WTC11 (cell line): ENCODE measurements around the gene SPC24. TPM values are rescaled to one million over a fixed set of nuclear protein-coding genes. Genes with fewer than 3 reads are reported as not detected.
A peak's percentile ranks its signal among the peaks of the same experiment; 100 is the strongest.
"Not testable (repeated sequence)": the region's sequence is repeated elsewhere in the genome, so short reads cannot be mapped to it uniquely, and the experiment has no call there.

ENCODE experiments used
- ATAC-seq: fragments of 200-7000 bp; cut with Tn5 transposase; 2 replicates; pipeline ENCODE4 v1.10.0; 2021; ENCODE audit warnings: mild to moderate bottlenecking, moderate library complexity
- CTCF ChIA-PET: fragments of 300-600 bp; sonication (Branson Sonifier 250); formaldehyde crosslinking; loops from one replicate; lab custom pipeline; 2021; ENCODE audit warnings: antibody characterized with exemption; lab: Charles Lee
- POLR2A ChIA-PET: fragments of 350-600 bp; sonication (Branson Sonifier 250); formaldehyde crosslinking; loops from one replicate; lab custom pipeline; 2021; ENCODE audit warnings: antibody characterized with exemption; lab: Charles Lee
- DNase-seq: peaks from one replicate; pipeline ENCODE4 v3.0.0; 2021; ENCODE audit warnings: low spot score
- H3K27ac Mint-ChIP-seq: 2 replicates; pipeline ENCODE4 v1.8.0; 2021; ENCODE audit warnings: mixed read lengths
- H3K27me3 Mint-ChIP-seq: 2 replicates; pipeline ENCODE4 v1.8.0; 2021; ENCODE audit warnings: low read depth, mild to moderate bottlenecking, moderate library complexity, mixed read lengths
- H3K36me3 Mint-ChIP-seq: 2 replicates; pipeline ENCODE4 v1.8.0; 2021; ENCODE audit warnings: mixed read lengths
- H3K4me1 Mint-ChIP-seq: 2 replicates; pipeline ENCODE4 v1.8.0; 2022; ENCODE audit warnings: mixed read lengths
- H3K4me3 Mint-ChIP-seq: 2 replicates; pipeline ENCODE4 v1.8.0; 2021; ENCODE audit warnings: mild to moderate bottlenecking, moderate library complexity, mixed read lengths
- H3K9me3 Mint-ChIP-seq: 2 replicates; pipeline ENCODE4 v1.8.0; 2021; ENCODE audit warnings: mixed read lengths
- CBFB ChIP-seq: sonication (generic); formaldehyde crosslinking; IDR thresholded peaks from 2 replicates; pipeline ENCODE4 v1.8.1; 2022; ENCODE audit warnings: mild to moderate bottlenecking, low read depth, missing genetic modification reagents
- ESRRA ChIP-seq: sonication (generic); formaldehyde crosslinking; IDR thresholded peaks from 2 replicates; pipeline ENCODE4 v1.8.1; 2022; ENCODE audit warnings: mild to moderate bottlenecking, missing genetic modification reagents, borderline replicate concordance
- USF1 ChIP-seq: sonication (generic); formaldehyde crosslinking; IDR thresholded peaks from 2 replicates; pipeline ENCODE4 v1.8.0; 2022; ENCODE audit warnings: mild to moderate bottlenecking, missing genetic modification reagents
- ZNF532 ChIP-seq: fragments of 250-450 bp; sonication (Bioruptor Pico); IDR thresholded peaks from 2 replicates; pipeline ENCODE4 v1.9.0; 2021; ENCODE audit warnings: mild to moderate bottlenecking, borderline replicate concordance
- total RNA-seq: library from RNA; stranded (reverse); gene quantifications from 3 replicates; pipeline ENCODE4 v1.2.3, GENCODE V29; 2021
- TF ChIP-seq, protein P1 (sequence below): sonication (generic); formaldehyde crosslinking; IDR thresholded peaks from 2 replicates; pipeline ENCODE4 v1.8.1; 2023; ENCODE audit warnings: mild to moderate bottlenecking, missing genetic modification reagents
- TF ChIP-seq, protein P2 (sequence below): sonication (generic); formaldehyde crosslinking; IDR thresholded peaks from 2 replicates; pipeline ENCODE4 v1.8.0; 2022; ENCODE audit warnings: missing genetic modification reagents
- TF ChIP-seq, protein P3 (sequence below): fragments of 200-600 bp; IDR thresholded peaks from 2 replicates; pipeline ENCODE4 v1.8.0; 2022; ENCODE audit warnings: antibody characterized with exemption

SPC24 gene
- total RNA-seq, 1 experiment from 2014 or later = 62.2 TPM

DNA sequence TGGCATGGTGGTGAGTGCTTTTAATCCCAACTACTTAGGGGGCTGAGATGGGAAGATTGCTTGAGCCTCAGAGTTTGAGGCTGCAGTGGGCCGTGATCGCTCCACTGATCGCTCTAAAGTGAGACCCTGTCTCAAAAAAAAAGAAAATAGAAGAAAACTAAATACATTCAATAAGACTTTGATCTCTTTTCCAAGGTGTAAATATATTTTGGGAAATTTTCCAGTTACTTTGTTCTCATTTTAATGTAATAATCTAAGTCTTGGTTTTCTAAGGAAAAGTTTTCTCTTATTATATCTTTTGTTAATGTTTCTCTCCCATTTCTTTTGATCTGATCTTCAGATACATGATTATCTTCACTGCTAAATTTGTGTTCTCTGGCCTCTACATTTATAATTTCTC is 56.7 kb downstream of the SPC24 start (continued):
- TF ChIP-seq, protein P1, sequence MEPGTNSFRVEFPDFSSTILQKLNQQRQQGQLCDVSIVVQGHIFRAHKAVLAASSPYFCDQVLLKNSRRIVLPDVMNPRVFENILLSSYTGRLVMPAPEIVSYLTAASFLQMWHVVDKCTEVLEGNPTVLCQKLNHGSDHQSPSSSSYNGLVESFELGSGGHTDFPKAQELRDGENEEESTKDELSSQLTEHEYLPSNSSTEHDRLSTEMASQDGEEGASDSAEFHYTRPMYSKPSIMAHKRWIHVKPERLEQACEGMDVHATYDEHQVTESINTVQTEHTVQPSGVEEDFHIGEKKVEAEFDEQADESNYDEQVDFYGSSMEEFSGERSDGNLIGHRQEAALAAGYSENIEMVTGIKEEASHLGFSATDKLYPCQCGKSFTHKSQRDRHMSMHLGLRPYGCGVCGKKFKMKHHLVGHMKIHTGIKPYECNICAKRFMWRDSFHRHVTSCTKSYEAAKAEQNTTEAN (CRISPR knock-in tag) = no peak
- TF ChIP-seq ZNF532 = no peak

DNA sequence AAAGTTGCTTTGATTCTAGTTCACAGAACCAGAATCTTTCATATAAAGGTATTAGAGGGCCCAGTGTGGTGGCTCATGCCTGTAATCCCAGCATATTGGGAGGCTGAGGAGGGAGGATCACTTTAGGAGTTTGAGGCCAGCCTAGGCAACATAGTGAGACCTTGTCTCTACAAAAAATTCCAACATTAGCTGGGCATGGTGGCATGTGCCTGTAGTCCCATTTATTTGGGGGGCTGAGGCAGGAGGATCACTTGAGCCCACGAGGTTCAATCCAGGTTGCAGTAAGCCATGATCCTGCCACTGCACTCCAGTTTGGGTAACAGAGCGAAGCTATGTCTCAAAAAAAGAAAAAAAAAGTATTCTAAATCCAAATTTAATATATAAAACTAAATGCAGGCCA is 57.3 kb downstream of the SPC24 start:
- no peak for TF ChIP-seq ESRRA
- TF ChIP-seq, protein P2, sequence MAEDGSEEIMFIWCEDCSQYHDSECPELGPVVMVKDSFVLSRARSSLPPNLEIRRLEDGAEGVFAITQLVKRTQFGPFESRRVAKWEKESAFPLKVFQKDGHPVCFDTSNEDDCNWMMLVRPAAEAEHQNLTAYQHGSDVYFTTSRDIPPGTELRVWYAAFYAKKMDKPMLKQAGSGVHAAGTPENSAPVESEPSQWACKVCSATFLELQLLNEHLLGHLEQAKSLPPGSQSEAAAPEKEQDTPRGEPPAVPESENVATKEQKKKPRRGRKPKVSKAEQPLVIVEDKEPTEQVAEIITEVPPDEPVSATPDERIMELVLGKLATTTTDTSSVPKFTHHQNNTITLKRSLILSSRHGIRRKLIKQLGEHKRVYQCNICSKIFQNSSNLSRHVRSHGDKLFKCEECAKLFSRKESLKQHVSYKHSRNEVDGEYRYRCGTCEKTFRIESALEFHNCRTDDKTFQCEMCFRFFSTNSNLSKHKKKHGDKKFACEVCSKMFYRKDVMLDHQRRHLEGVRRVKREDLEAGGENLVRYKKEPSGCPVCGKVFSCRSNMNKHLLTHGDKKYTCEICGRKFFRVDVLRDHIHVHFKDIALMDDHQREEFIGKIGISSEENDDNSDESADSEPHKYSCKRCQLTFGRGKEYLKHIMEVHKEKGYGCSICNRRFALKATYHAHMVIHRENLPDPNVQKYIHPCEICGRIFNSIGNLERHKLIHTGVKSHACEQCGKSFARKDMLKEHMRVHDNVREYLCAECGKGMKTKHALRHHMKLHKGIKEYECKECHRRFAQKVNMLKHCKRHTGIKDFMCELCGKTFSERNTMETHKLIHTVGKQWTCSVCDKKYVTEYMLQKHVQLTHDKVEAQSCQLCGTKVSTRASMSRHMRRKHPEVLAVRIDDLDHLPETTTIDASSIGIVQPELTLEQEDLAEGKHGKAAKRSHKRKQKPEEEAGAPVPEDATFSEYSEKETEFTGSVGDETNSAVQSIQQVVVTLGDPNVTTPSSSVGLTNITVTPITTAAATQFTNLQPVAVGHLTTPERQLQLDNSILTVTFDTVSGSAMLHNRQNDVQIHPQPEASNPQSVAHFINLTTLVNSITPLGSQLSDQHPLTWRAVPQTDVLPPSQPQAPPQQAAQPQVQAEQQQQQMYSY (CRISPR knock-in tag) = no peak
- TF ChIP-seq USF1 (CRISPR knock-in tag) = no peak
- TF ChIP-seq, protein P3, sequence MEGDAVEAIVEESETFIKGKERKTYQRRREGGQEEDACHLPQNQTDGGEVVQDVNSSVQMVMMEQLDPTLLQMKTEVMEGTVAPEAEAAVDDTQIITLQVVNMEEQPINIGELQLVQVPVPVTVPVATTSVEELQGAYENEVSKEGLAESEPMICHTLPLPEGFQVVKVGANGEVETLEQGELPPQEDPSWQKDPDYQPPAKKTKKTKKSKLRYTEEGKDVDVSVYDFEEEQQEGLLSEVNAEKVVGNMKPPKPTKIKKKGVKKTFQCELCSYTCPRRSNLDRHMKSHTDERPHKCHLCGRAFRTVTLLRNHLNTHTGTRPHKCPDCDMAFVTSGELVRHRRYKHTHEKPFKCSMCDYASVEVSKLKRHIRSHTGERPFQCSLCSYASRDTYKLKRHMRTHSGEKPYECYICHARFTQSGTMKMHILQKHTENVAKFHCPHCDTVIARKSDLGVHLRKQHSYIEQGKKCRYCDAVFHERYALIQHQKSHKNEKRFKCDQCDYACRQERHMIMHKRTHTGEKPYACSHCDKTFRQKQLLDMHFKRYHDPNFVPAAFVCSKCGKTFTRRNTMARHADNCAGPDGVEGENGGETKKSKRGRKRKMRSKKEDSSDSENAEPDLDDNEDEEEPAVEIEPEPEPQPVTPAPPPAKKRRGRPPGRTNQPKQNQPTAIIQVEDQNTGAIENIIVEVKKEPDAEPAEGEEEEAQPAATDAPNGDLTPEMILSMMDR = no peak
- no peak for TF ChIP-seq CBFB

GRCh38 chr19:11097367-11097766 is 58.2 kb downstream of the SPC24 start:
- H3K9me3 Mint-ChIP-seq, H3K4me3 Mint-ChIP-seq, DNase-seq, POLR2A ChIA-PET, H3K27me3 Mint-ChIP-seq, ATAC-seq: not testable (repeated sequence)
- CTCF ChIA-PET = interaction anchor here (1.7 kb wide), 1 partner anchor 62 kb away, joined by 10 read pairs; no protein-coding TSS in a partner anchor
- peak overlapping the region; percentile 85 for H3K27ac Mint-ChIP-seq
- peaks cover 35% of the 10 kb centered on the region for H3K4me1 Mint-ChIP-seq
- peaks cover 69% of the 10 kb centered on the region for H3K36me3 Mint-ChIP-seq

More for the DNA sequence above, 57.3 kb downstream of the SPC24 start:
- no peak overlapping the region for H3K4me3 Mint-ChIP-seq
- CTCF ChIA-PET = no interaction called here
- H3K27me3 Mint-ChIP-seq = no peaks in the 10 kb centered on the region
- H3K9me3 Mint-ChIP-seq = no peaks in the 10 kb centered on the region
- POLR2A ChIA-PET = no interaction called here
- no peak overlapping the region for H3K27ac Mint-ChIP-seq
- DNase-seq (no peak), ATAC-seq (no peak)
- H3K4me1 Mint-ChIP-seq = peaks cover 26% of the 10 kb centered on the region
- H3K36me3 Mint-ChIP-seq = peaks cover 74% of the 10 kb centered on the region
